ENCODE results near the gene NDE1.

- no peak for TF ChIP-seq CTCF (IDR thresholded peaks at IDR 0.05)
- no peak for TF ChIP-seq POLR2A (IDR thresholded peaks at IDR 0.05)
Measured at GRCh38 chr16:15694499-15694898, 44.5 kb downstream of the NDE1 start.
